B cell (primary cell): Measurements from ENCODE around the gene SIGLEC8. TPM values are rescaled to one million over a fixed set of nuclear protein-coding genes. Genes with fewer than 3 reads are reported as not detected.
"Not testable (repeated sequence)": the region's sequence is repeated elsewhere in the genome, so short reads cannot be mapped to it uniquely, and the experiment has no call there.

ENCODE experiments used
- ATAC-seq: fragments of 200-7000 bp; cut with Tn5 transposase; one replicate; pipeline ENCODE4 v1.10.0; 2021; ENCODE audit warnings: low read depth, mild to moderate bottlenecking, moderate number of reproducible peaks, moderate library complexity
- CTCF ChIA-PET: fragments of 350-600 bp; sonication (Branson Sonifier 250); formaldehyde crosslinking; loops from one replicate; lab custom pipeline; 2021; ENCODE audit warnings: antibody characterized with exemption, inconsistent platforms; lab: Charles Lee
- POLR2A ChIA-PET: fragments of 350-600 bp; sonication (Branson Sonifier 250); formaldehyde crosslinking; loops from one replicate; lab custom pipeline; 2021; ENCODE audit warnings: antibody characterized with exemption; lab: Charles Lee
- DNase-seq: peaks from one replicate; pipeline ENCODE4 v3.0.0; 2013
- H2AFZ ChIP-seq: 2 replicates; pipeline ENCODE4 v1.6.1; 2012; ENCODE audit warnings: mild to moderate bottlenecking, low read depth, low read length; ENCODE audit not compliant: insufficient read depth, poor library complexity, severe bottlenecking
- H3K27ac ChIP-seq, 2 donors: 1 replicate in 1 of 2; 2 replicates in 1 of 2; pipeline ENCODE4 v1.5.1; 2012 to 2013; ENCODE audit warnings: low read length in 2 of 2, mild to moderate bottlenecking in 2 of 2, moderate library complexity in 1 of 2
- H3K27me3 ChIP-seq, 4 experiments: fragments of 200-600 bp in 1 of 4; sonication (generic) in 1 of 4; replicated peaks in 1 of 4; 1 replicate in 2 of 4; 2 replicates in 2 of 4; pipeline versions ENCODE4 v1.6.1 to v1.7.0; 2013 to 2016; ENCODE audit warnings: low read length in 3 of 4, mild to moderate bottlenecking in 2 of 4, mixed read lengths in 1 of 4, moderate library complexity in 1 of 4; ENCODE audit not compliant: insufficient read depth in 4 of 4, control insufficient read depth in 3 of 4; ENCODE audit errors: control extremely low read depth in 1 of 4
- H3K36me3 ChIP-seq, 2 experiments: replicated peaks in 1 of 2; 1 replicate in 1 of 2; 2 replicates in 1 of 2; pipeline versions ENCODE4 v1.6.1 to v1.7.1; 2013; ENCODE audit warnings: low read length in 1 of 2; ENCODE audit not compliant: insufficient read depth in 2 of 2, control insufficient read depth in 1 of 2; ENCODE audit errors: control extremely low read depth in 1 of 2, extremely low read depth in 1 of 2
- H3K4me1 ChIP-seq, 2 donors: fragments of 200-600 bp in 1 of 2; sonication (generic) in 1 of 2; 1 replicate in 1 of 2; 2 replicates in 1 of 2; pipeline versions ENCODE4 v1.5.1 to v1.6.1; 2013 to 2017; ENCODE audit warnings: low read length in 2 of 2; ENCODE audit not compliant: control insufficient read depth in 2 of 2, insufficient read depth in 2 of 2
- H3K4me2 ChIP-seq: replicated peaks from 2 replicates; pipeline ENCODE3; 2012; ENCODE audit warnings: mild to moderate bottlenecking, low read depth, low read length; ENCODE audit not compliant: poor library complexity, severe bottlenecking
- H3K4me3 ChIP-seq, 5 experiments: fragments of 200-600 bp in 1 of 5; sonication (generic) in 1 of 5; 1 replicate in 3 of 5; 2 replicates in 2 of 5; pipeline versions ENCODE4 v1.5.1 to v1.7.0; 2011 to 2016; ENCODE audit warnings: low read length in 4 of 5, mild to moderate bottlenecking in 4 of 5, low read depth in 2 of 5, control low read depth in 1 of 5, moderate library complexity in 1 of 5; ENCODE audit not compliant: insufficient read depth in 1 of 5; ENCODE audit errors: control extremely low read depth in 1 of 5, extremely low read depth in 1 of 5
- H3K79me2 ChIP-seq: fragments of 200-600 bp; sonication (generic); one replicate; pipeline ENCODE4 v1.6.0; 2016; ENCODE audit warnings: low read length; ENCODE audit not compliant: control insufficient read depth, insufficient read depth
- H3K9ac ChIP-seq: fragments of 200-600 bp; sonication (generic); 2 replicates; pipeline ENCODE4 v1.6.1; 2017; ENCODE audit warnings: mild to moderate bottlenecking, low read length, moderate library complexity
- H3K9me3 ChIP-seq, 3 donors: one replicate each; pipeline versions ENCODE4 v1.6.1 to v1.7.1; 2013; ENCODE audit warnings: low read length in 2 of 3; ENCODE audit not compliant: control insufficient read depth in 2 of 3, insufficient read depth in 1 of 3; ENCODE audit errors: control extremely low read depth in 1 of 3
- H4K20me1 ChIP-seq: 2 replicates; pipeline ENCODE4 v1.6.0; 2012; ENCODE audit warnings: mild to moderate bottlenecking, low read length; ENCODE audit not compliant: insufficient read depth, control insufficient read depth, poor library complexity, severe bottlenecking
- H3K27ac Mint-ChIP-seq: one replicate; pipeline ENCODE4 v1.8.0; 2021; ENCODE audit warnings: mixed read lengths
- H3K27me3 Mint-ChIP-seq: one replicate; pipeline ENCODE4 v1.8.0; 2021; ENCODE audit warnings: mixed read lengths
- H3K4me1 Mint-ChIP-seq: one replicate; pipeline ENCODE4 v1.8.0; 2021; ENCODE audit warnings: mixed read lengths
- H3K4me3 Mint-ChIP-seq: one replicate; pipeline ENCODE4 v1.8.0; 2021; ENCODE audit warnings: mixed read lengths
- H3K9me3 Mint-ChIP-seq: one replicate; pipeline ENCODE4 v1.8.0; 2022; ENCODE audit warnings: mixed read lengths; ENCODE audit not compliant: insufficient read depth
- EZH2 ChIP-seq: IDR thresholded peaks from 2 replicates; pipeline ENCODE4 v1.6.1; 2012; ENCODE audit warnings: borderline replicate concordance, low read depth, mild to moderate bottlenecking, moderate library complexity, low read length; ENCODE audit not compliant: insufficient read depth, poor library complexity, severe bottlenecking
- WGBS: methylation state at CpG from one replicate; pipeline ENCODE4 v1.1.5; 2013; ENCODE audit warnings: missing lambda C conversion rate; ENCODE audit not compliant: insufficient coverage; 5-methylcytosine and 5-hydroxymethylcytosine counted together
- intact Hi-C: fragments of 100-400 bp; cut with micrococcal nuclease; formaldehyde crosslinking; loops from one replicate; pipeline ENCODE4 v1.10.0; 2022
- polyA plus RNA-seq: library from polyadenylated mRNA; depleted of rRNA; stranded (reverse); fragments of >200 nt; gene quantifications from 2 replicates; pipeline ENCODE4 v1.2.3, GENCODE V29; 2012
- total RNA-seq, 2 donors: library from RNA; stranded (reverse); fragments of 120-200 nt in 1 of 2; gene quantifications; 1 replicate in 1 of 2; 2 replicates in 1 of 2; pipeline versions ENCODE4 v1.2.3 to v1.2.4, GENCODE V29; 2013 to 2022
- TF ChIP-seq, protein P1 (sequence below): fragments of 200-600 bp; IDR thresholded peaks from one replicate; pipeline ENCODE4 v1.8.0; 2022; ENCODE audit warnings: antibody characterized with exemption, mild to moderate bottlenecking

The SIGLEC8 gene
- total and polyA plus RNA-seq, 2 donors (not counting 1 experiment from before 2014, with no cell fraction given), result not detected

- Histone ChIP-seq H2AFZ (no peak overlapping the region), H3K36me3 (no peaks in the 10 kb centered on the region), H3K9ac (no peak overlapping the region), H3K4me1 (peaks cover 25 to 39% of the 10 kb centered on the region in 2 donors), H3K27me3 (peaks cover 0 to 14% (median 3%) of the 10 kb centered on the region in 4 experiments), H3K79me2 (peaks cover 2% of the 10 kb centered on the region), H3K4me2 (peak overlapping the region; percentile 56), H3K9me3 (peaks cover 0 to 6% (median 0%) of the 10 kb centered on the region in 3 donors), H4K20me1 (no peaks in the 10 kb centered on the region), H3K27ac (no peak overlapping the region), H3K4me3 (no peak overlapping the region)
- ATAC-seq, result no peak
- Mint-ChIP-seq H3K4me3 (peak overlapping the region; percentile 39), H3K27me3 (peaks cover 10% of the 10 kb centered on the region), H3K4me1 (peaks cover 35% of the 10 kb centered on the region), H3K27ac (no peak overlapping the region), H3K9me3 (no peaks in the 10 kb centered on the region)
- POLR2A ChIA-PET, result interaction anchor here (0.6 to 1.1 kb wide), 2 partner anchors 27 to 61 kb away, joined by 3 read pairs; no protein-coding TSS in a partner anchor
- CTCF ChIA-PET, result interaction anchor here (0.5 to 6.6 kb wide), 24 partner anchors 8 to 257 kb away, joined by 3 to 112 read pairs (median 5); partner anchors contain the start of gene VSIG10L
- WGBS, result 3% methylated on average over 28 of the region's 39 CpGs
- no peak for DNase-seq
- TF ChIP-seq EZH2, result no peak
- TF ChIP-seq, protein P1, sequence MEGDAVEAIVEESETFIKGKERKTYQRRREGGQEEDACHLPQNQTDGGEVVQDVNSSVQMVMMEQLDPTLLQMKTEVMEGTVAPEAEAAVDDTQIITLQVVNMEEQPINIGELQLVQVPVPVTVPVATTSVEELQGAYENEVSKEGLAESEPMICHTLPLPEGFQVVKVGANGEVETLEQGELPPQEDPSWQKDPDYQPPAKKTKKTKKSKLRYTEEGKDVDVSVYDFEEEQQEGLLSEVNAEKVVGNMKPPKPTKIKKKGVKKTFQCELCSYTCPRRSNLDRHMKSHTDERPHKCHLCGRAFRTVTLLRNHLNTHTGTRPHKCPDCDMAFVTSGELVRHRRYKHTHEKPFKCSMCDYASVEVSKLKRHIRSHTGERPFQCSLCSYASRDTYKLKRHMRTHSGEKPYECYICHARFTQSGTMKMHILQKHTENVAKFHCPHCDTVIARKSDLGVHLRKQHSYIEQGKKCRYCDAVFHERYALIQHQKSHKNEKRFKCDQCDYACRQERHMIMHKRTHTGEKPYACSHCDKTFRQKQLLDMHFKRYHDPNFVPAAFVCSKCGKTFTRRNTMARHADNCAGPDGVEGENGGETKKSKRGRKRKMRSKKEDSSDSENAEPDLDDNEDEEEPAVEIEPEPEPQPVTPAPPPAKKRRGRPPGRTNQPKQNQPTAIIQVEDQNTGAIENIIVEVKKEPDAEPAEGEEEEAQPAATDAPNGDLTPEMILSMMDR, result no peak
- intact Hi-C loops, result loop anchor here (1.0 to 10.0 kb wide), 2 partner anchors 18 to 93 kb away; no protein-coding TSS in a partner anchor
Observed at GRCh38 chr19:51421229-51422052, 36.8 kb downstream of the SIGLEC8 start.

- H3K4me3 ChIP-seq, H4K20me1 ChIP-seq, H3K27ac ChIP-seq, H3K4me3 Mint-ChIP-seq, H3K9me3 Mint-ChIP-seq, H2AFZ ChIP-seq, H3K27me3 Mint-ChIP-seq, H3K9me3 ChIP-seq, H3K4me2 ChIP-seq, DNase-seq, H3K36me3 ChIP-seq, H3K9ac ChIP-seq, ATAC-seq, H3K27ac Mint-ChIP-seq: not testable (repeated sequence)
- peaks cover 41% of the 10 kb centered on the region for H3K4me1 Mint-ChIP-seq
- ChIA-PET POLR2A (interaction anchor here (0.7 to 1.1 kb wide), 2 partner anchors 26 to 86 kb away, joined by 3 to 8 read pairs; no protein-coding TSS in a partner anchor), CTCF (interaction anchor here (0.7 to 6.6 kb wide), 15 partner anchors 9 to 241 kb away, joined by 3 to 112 read pairs (median 7); partner anchors contain the start of gene VSIG10L)
- WGBS, result 93% methylated on average over 8 of the region's 11 CpGs
- intact Hi-C loops, result loop anchor here (10.0 kb wide), 1 partner anchor 94 kb away; no protein-coding TSS in a partner anchor
- Histone ChIP-seq H3K79me2 (peaks cover 11% of the 10 kb centered on the region), H3K27me3 (peaks cover 0 to 11% (median 3%) of the 10 kb centered on the region in 4 experiments), H3K4me1 (peaks cover 31 to 48% of the 10 kb centered on the region in 2 donors)
Observed at GRCh38 chr19:51420511-51420910, 37.7 kb downstream of the SIGLEC8 start.
